Adipocyte (in vitro differentiated cells): ENCODE measurements around the gene SRSF1.

Experiments
- DNase-seq: peaks from one replicate; pipeline ENCODE4 v3.0.0-alpha.2; 2015; ENCODE audit warnings: low read depth
- H3K27me3 ChIP-seq: replicated peaks from 2 replicates; pipeline ENCODE4 v1.7.0; 2013; ENCODE audit warnings: mild to moderate bottlenecking, low read length, moderate library complexity; ENCODE audit not compliant: control insufficient read depth, insufficient read depth
- H3K36me3 ChIP-seq: 2 replicates; pipeline ENCODE4 v1.7.0; 2013; ENCODE audit warnings: low read length, mild to moderate bottlenecking, moderate library complexity; ENCODE audit not compliant: control insufficient read depth, insufficient read depth, severe bottlenecking
- H3K4me1 ChIP-seq: 2 replicates; pipeline ENCODE4 v1.7.0; 2013; ENCODE audit warnings: mild to moderate bottlenecking, low read length, moderate library complexity; ENCODE audit not compliant: control insufficient read depth, insufficient read depth
- H3K4me3 ChIP-seq: 2 replicates; pipeline ENCODE4 v1.7.0; 2013; ENCODE audit warnings: mild to moderate bottlenecking, low read length, moderate library complexity
- H3K9ac ChIP-seq: 2 replicates; pipeline ENCODE4 v1.7.0; 2013; ENCODE audit warnings: mild to moderate bottlenecking, low read length, moderate library complexity
- H3K9me3 ChIP-seq: 2 replicates; pipeline ENCODE4 v1.7.0; 2013; ENCODE audit warnings: mild to moderate bottlenecking, low read length, moderate library complexity; ENCODE audit not compliant: control insufficient read depth

The SRSF1 gene

DNA sequence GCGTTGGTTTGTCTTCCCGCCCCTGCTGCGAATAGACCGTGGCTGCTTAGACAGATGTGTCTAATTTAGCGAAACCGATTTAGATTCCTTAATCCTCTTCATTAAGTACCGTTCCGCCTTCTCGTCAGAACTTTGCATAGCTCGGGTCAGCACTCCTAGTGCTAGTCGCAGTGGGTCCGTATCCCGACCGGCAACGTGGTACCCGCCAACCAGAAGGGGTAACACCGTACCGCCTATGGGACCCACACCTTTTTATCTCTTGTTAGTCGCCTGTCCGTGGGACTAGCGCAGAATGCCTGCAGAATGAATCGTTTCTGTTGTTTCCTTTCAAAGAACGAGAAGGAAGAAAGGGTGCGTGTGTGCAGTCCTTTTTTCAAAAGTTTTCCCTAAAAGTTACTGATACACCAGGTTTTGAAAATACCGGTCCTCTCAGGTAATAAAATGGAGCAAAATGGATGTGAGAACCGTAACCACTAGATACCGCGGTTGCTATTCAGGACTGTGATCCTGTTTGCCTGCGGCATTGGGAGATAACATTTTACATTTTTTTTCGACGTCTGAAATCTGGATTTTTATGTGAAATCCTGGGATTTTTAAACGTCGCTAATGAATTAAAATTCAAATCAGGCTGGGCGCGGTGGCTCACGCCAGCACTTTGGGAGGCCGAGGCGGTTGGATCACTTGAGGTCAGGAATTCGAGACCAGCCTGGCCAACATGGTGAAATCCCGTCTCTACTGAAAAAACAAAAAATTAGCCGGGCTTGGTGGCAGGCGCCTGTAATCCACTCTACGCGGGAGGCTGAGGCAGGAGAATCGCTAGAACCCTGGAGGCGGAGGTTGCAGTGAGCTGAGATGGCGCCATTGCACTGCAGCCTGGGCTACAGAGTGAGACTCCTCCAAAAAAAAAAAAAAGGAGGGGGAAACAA, 998 bp upstream of the SRSF1 start:
- Histone ChIP-seq H3K4me1 (peaks cover 34% of the 10 kb centered on the region), H3K4me3 (peak overlapping the region; percentile 100), H3K36me3 (peaks cover 30% of the 10 kb centered on the region), H3K9ac (peak overlapping the region; percentile 100), H3K27me3 (no peaks in the 10 kb centered on the region), H3K9me3 (no peaks in the 10 kb centered on the region)
- no peak for DNase-seq

DNA sequence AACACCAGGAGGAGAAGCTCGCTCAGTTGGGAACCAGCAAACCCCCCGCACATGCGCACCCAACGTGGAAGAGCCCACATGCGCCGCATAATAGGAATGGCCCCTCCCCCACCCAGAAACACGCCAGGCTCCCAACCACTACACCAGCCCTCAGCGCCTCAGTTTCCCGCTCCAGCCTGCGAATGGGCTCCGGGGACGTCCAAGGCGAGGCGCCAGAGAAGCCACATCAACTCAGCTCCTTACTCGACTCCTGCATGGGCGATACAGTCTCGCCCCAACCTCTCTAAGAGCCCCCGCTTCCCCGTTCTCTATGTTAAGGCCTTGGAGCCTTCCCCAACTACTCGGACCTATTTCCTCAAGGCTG, 504 bp downstream of the SRSF1 start:
- Histone ChIP-seq H3K36me3 (peaks cover 41% of the 10 kb centered on the region), H3K4me3 (peak overlapping the region; percentile 100)
- peak; percentile 90 for DNase-seq

DNA sequence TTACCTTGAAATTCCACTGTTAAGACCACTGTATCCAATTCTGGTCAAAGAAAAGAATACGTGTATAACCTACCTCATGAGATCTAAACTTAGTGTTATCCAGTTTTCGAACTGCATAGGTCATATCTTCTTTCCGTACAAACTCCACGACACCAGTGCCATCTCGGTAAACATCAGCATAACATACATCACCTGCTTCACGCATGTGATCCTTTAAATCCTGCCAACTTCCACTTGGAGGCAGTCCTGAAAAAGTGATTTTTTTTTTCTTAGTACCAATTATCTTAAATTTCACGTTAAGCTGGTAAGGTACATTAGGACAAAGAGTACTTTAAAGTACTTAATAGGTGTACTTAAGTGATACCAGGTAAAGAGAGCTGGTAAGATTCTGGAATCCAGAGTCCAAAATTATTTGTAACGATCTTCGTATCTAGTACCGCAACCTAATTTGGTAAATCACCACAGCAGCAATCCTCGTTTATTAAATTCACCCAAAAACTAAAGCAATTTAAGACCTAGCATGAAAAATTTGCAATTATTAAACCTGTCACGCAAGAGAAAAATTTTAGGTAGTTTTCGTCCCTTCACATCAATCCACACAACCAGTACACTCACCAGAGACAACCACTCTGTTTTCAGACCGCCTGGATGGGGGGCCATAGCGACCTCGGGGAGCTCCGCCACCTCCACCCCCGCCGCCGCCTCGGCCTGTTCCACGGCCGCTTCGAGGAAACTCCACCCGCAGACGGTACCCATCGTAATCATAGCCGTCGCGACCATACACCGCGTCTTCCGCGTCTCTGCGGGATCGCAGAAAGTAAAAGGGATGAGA, 1.1 kb downstream of the SRSF1 start:
- Histone ChIP-seq H3K36me3 (peaks cover 47% of the 10 kb centered on the region), H3K4me1 (peaks cover 48% of the 10 kb centered on the region), H3K9me3 (no peaks in the 10 kb centered on the region), H3K27me3 (no peaks in the 10 kb centered on the region), H3K9ac (peak overlapping the region; percentile 100), H3K4me3 (peak overlapping the region; percentile 100)
- no peak for DNase-seq

More for the DNA sequence above, 504 bp downstream of the SRSF1 start:
- H3K9me3 ChIP-seq, result no peaks in the 10 kb centered on the region
- peak overlapping the region; percentile 100 for H3K9ac ChIP-seq
- H3K27me3 ChIP-seq, result no peaks in the 10 kb centered on the region
- peaks cover 42% of the 10 kb centered on the region for H3K4me1 ChIP-seq

DNA sequence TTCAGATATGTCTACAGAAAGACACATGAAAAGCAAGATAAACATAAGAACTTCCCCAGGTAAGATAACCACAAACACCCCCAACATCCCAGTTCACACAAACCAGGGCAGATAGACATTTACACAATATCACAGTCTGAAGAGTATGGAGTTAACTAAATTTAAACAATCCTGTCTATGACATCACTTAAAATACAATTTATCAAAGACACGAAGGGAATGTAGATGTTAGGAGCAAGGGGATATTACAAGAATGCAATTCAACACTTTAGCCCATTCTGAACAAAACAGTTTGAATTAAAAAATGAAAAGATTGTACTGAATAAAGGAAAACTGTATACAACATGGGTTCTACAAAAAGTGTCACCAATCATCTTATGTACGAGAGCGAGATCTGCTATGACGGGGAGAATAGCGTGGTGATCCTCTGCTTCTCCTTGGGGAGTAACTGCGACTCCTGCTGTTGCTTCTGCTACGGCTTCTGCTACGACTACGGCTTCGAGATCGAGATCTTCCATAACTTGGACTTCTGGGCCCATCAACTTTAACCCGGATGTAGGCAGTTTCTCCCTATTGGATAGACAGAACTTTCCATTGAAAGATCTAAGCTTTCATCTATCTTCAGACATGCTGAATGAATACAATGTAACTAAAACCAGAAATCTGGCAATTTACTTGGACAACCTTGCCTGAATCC, 1.9 kb downstream of the SRSF1 start:
- no peaks in the 10 kb centered on the region for H3K27me3 ChIP-seq
- no peaks in the 10 kb centered on the region for H3K9me3 ChIP-seq
- H3K36me3 ChIP-seq, result peaks cover 55% of the 10 kb centered on the region
- peaks cover 52% of the 10 kb centered on the region for H3K4me1 ChIP-seq
- no peak for DNase-seq
- H3K4me3 ChIP-seq, result peak overlapping the region; percentile 100
- peak overlapping the region; percentile 100 for H3K9ac ChIP-seq

DNA sequence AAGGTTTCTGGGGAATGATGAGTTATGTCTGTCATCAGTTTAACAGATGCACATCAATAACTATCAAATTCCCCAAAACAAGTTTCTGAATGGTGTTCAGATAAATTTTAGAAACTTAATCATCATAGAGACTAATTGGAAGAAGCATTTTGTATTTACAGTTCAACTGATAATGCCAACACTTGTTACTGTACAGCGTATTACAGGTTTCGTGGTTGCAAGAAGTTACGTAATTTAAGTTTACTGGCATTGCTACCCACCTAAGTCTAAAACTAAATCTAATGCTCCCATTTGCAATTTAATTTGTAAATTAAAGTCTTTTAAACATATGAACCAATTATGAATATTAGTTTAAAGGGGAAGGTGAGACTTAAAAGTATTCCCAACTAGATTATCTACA, 3.0 kb downstream of the SRSF1 start:
- no peaks in the 10 kb centered on the region for H3K27me3 ChIP-seq
- H3K9ac ChIP-seq, result peak overlapping the region; percentile 100
- H3K9me3 ChIP-seq, result no peaks in the 10 kb centered on the region
- H3K4me3 ChIP-seq, result no peak overlapping the region
- DNase-seq, result no peak
- H3K4me1 ChIP-seq, result peaks cover 52% of the 10 kb centered on the region
- H3K36me3 ChIP-seq, result peaks cover 66% of the 10 kb centered on the region

DNA sequence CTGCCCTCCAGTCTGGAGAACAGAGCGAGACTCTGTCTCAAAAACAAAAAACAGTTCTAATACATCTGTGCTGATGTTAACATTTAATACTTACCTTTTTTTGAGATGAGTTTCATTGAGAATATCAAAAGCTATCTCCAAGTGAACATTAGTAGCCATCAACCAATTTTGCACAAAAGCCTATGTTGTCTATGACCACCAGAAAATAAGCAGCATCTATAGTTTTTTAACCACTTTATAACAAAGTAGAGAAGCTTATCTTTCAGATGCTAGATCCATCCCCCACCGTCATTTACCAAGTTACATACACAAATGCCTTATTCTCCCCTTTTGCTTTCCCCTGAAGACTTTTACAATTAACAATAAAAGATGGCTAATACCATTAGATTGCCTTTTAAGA, 4.1 kb downstream of the SRSF1 start:
- Histone ChIP-seq H3K9ac (peak overlapping the region; percentile 58), H3K9me3 (no peaks in the 10 kb centered on the region), H3K36me3 (peaks cover 77% of the 10 kb centered on the region), H3K4me3 (no peak overlapping the region), H3K27me3 (no peaks in the 10 kb centered on the region), H3K4me1 (peaks cover 48% of the 10 kb centered on the region)
- no peak for DNase-seq

DNA sequence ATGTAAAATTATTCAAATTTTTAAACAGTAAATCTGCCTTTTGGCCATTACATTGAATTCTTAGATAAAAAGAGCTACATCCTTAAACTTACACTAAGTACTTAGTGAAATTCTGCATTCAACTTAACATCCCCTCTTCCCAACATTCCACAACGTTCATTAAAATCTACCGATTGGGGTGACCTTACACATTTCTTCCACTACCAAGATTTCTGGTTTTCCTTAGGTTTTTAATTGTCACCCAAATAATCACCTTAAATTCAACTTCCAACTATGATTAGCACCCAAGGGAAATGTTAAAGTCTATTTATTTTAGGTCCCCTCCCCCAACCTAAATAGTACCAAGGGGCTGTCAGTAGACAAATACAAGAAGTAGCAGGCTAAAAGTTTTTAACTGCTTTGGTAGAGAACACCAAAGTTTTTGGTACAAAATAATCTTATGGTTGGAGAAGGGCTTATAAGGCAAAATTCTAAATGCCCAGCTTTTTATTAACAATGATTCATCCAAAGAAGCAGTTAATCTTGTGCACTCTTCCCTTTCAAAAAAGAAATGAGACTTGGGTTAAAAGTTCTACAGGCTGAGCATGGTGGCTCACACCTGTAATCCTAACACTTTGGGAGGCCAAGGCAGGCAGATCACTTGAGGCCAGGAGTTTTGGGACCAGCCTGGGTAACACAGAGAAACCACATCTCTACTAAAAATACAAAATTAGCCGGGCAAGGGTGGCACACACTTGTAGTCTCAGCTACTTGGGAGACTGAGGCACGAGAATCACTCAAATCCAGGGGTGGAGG, 4.7 kb downstream of the SRSF1 start:
- peak overlapping the region; percentile 58 for H3K9ac ChIP-seq
- H3K9me3 ChIP-seq, result no peaks in the 10 kb centered on the region
- peaks cover 45% of the 10 kb centered on the region for H3K4me1 ChIP-seq
- H3K27me3 ChIP-seq, result no peaks in the 10 kb centered on the region
- no peak for DNase-seq
- no peak overlapping the region for H3K4me3 ChIP-seq
- H3K36me3 ChIP-seq, result peaks cover 83% of the 10 kb centered on the region

DNA sequence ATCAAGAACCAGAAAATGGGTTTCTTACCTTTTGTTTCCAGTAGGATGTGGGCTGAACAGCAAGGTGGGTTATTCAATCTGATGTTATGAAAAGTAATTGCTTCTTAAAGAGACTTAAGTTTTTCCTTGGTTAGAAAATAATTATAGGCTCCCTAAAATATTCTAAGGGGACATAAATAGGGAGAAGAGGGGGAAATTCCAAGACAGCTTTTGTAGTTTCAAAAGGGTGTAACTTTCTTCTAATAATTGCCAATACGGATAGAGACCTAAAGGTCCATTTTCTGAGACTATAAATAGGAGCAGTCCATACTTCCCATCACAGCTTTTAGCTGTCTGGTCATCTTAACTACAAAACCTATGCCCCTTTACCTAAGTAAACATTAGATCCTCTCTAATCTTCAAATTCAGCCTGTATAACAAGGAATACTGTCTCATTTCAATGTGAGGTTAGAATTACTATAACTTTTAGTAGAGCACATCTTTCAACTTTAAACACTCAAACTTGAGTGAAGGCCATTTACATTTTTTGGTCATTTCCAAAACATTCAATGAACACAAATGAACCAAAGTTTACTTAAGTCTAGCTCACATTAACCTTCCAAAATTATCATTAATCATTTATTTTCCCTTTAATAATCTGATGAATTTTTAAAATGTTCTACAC, 5.5 kb downstream of the SRSF1 start:
- Histone ChIP-seq H3K36me3 (peaks cover 90% of the 10 kb centered on the region), H3K27me3 (no peaks in the 10 kb centered on the region), H3K4me3 (no peak overlapping the region), H3K4me1 (peaks cover 45% of the 10 kb centered on the region), H3K9me3 (no peaks in the 10 kb centered on the region), H3K9ac (peak overlapping the region; percentile 58)
- no peak for DNase-seq

DNA sequence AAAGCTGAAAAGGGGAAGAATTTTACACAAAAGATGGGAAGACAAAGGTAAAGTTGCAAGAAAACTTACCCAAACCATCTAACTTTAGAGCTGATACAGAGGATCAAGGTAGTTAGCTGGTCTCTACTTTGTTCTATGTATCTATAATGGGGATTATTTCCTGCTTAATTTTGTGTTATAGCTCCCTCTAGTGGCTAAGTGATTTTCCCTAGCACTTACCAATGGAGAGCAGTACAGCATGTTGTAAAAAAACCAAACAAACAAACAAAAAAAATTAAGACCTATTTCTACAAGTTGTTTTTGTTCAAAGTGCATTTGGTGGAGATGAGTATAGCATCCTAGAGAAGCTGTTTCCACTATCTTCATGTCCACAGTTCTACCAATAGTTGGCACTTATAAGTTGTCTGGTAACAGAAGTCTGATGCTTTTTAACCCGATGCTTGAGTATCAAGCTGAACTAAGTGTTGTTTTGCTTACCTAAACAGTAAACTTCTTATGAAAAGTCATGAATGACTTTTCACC, 7.5 kb downstream of the SRSF1 start:
- DNase-seq, result peak; percentile 92
- Histone ChIP-seq H3K9me3 (no peaks in the 10 kb centered on the region), H3K36me3 (peaks cover 78% of the 10 kb centered on the region), H3K4me3 (no peak overlapping the region), H3K4me1 (peaks cover 45% of the 10 kb centered on the region), H3K27me3 (no peaks in the 10 kb centered on the region), H3K9ac (peak overlapping the region; percentile 35)

DNA sequence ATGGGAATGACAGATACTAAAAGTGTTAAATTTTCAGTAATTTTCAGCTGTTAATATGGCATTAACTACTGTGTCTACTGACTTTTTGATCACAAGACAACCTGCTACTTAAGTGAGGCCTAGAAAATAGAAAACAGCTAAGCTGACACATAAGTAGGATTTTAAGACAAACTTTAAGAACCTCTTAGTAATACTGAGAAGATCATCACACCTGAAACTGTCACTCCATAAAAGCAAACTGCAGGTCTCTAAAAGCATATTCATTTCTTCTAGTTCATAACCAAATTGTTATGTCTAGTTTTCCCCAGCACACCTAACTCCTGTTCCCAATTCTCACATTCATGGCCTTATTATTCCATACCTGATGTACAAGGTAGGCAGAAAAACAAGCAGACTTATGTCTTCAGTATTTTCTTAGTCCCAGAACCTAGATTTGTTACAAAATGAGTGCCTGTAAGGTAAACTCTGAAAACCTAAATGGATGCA, 8.0 kb downstream of the SRSF1 start:
- Histone ChIP-seq H3K27me3 (no peaks in the 10 kb centered on the region), H3K4me1 (peaks cover 45% of the 10 kb centered on the region), H3K36me3 (peaks cover 73% of the 10 kb centered on the region), H3K4me3 (no peak overlapping the region), H3K9me3 (no peaks in the 10 kb centered on the region), H3K9ac (no peak overlapping the region)
- DNase-seq, result no peak
